Activated naive CD8-positive, alpha-beta T cell treated with anti-CD3 and anti-CD28 coated beads, Interleukin-2, amount 10 ng/mL, durations not matched to agents 7 days and 5 days (primary cell): Measurements from ENCODE around the gene EIF3J. TPM values are rescaled to one million over a fixed set of nuclear protein-coding genes. Genes with fewer than 3 reads are reported as not detected.

ENCODE experiments used
- ATAC-seq: fragments of 150-1000 bp; cut with Tn5 transposase; one replicate; pipeline ENCODE4 v1.10.0; 2021; ENCODE audit warnings: low read depth, moderate library complexity
- POLR2A ChIA-PET: fragments of 350-600 bp; sonication (Branson Sonifier 250); formaldehyde crosslinking; loops from one replicate; lab custom pipeline; 2021; ENCODE audit warnings: antibody characterized with exemption; lab: Charles Lee
- DNase-seq: peaks from one replicate; pipeline ENCODE4 v3.0.0; 2021
- H3K27ac Mint-ChIP-seq: one replicate; pipeline ENCODE4 v1.8.0; 2022; ENCODE audit warnings: mild to moderate bottlenecking, mixed read lengths
- H3K27me3 Mint-ChIP-seq: one replicate; pipeline ENCODE4 v1.8.0; 2022; ENCODE audit warnings: mild to moderate bottlenecking, moderate library complexity, mixed read lengths
- H3K36me3 Mint-ChIP-seq: one replicate; pipeline ENCODE4 v1.8.0; 2021; ENCODE audit warnings: mild to moderate bottlenecking, mixed read lengths
- H3K4me1 Mint-ChIP-seq: one replicate; pipeline ENCODE4 v1.8.0; 2021; ENCODE audit warnings: mixed read lengths
- H3K4me3 Mint-ChIP-seq: one replicate; pipeline ENCODE4 v1.8.0; 2022; ENCODE audit warnings: mild to moderate bottlenecking, moderate library complexity, mixed read lengths
- H3K9me3 Mint-ChIP-seq: one replicate; pipeline ENCODE4 v1.8.0; 2021; ENCODE audit warnings: mixed read lengths
- total RNA-seq, 2 experiments: library from RNA; stranded (reverse); gene quantifications; one replicate each; pipeline ENCODE4 v1.2.3, GENCODE V29; 2021

Gene EIF3J, protein sequence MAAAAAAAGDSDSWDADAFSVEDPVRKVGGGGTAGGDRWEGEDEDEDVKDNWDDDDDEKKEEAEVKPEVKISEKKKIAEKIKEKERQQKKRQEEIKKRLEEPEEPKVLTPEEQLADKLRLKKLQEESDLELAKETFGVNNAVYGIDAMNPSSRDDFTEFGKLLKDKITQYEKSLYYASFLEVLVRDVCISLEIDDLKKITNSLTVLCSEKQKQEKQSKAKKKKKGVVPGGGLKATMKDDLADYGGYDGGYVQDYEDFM
- 10 to 100 TPM; 63.6 to 69.0 TPM for total RNA-seq

DNA sequence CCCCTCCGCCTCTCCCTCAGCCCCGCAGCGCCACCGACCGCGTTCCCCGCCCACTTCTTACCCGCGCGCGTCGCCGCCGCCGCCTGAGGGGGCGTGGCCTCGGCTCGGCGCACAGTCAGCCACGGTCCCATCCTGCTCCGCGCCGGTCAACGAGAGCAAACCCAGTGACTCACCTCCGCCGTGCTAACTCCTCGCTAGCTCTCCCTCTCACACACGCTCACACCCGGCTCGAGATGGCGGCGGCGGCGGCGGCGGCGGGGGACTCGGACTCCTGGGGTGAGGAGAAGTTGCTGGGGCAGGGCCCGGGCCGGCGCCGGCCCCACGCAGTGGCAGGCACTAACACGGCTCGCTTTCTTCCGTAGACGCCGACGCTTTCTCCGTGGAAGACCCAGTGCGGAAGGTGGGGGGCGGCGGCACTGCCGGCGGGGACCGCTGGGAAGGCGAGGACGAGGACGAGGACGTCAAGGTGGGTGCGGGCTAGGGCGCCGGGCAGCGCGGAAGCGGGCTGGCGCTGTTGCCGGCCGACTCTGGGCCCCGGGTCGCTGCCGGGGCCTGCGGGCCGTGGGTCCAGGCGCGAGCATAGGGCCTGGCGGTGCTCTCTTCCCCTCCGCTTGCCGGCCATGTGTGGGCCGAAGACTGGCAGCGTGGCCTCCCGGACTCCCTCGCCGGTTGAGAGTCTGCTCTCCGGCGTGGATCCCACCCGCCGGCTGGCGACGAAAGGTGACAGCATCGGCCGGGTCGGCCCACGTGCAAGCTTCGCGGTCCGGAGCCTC, at the start of gene EIF3J:
EIF3J (plus strand) TSS at position 186 of the 773 bp plus-strand sequence; CDS start at position 234, 48 bp downstream.
- DNase-seq (peak; percentile 97), ATAC-seq (peak; percentile 95)
- POLR2A ChIA-PET: interaction anchor here (0.6 to 2.2 kb wide), 17 partner anchors 9 to 737 kb away, joined by 3 to 37 read pairs (median 4); partner anchors contain the start of genes B2M, CTDSPL2, GOLM2 and HYPK
- H3K27me3 Mint-ChIP-seq: no peaks in the 10 kb centered on the region
- peak within 1 kb of the TSS; percentile 88 for H3K27ac Mint-ChIP-seq
- H3K4me3 Mint-ChIP-seq: peak within 1 kb of the TSS; percentile 87
- peaks cover 39% of the 10 kb centered on the region for H3K4me1 Mint-ChIP-seq
- no peaks in the 10 kb centered on the region for H3K9me3 Mint-ChIP-seq
- peaks cover 19% of the 10 kb centered on the region for H3K36me3 Mint-ChIP-seq

DNA sequence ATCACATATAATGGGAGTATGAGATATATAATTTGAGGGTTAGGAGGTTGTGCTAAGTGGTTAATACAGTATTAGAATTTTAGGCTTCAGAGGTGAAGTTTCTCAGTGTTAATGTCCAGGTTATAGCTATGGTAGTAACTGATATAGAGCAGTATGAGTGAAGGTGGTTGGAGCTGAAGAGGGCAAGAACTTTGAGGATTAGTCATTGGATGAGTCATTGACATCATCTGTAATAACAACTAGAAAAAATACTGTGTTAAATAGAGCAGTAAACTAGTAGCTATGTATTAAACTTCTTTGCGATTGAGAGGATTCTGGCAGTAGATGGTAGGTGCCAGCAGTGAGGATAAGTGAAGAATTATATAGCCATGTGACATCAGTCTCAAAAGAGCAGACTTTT, 47.5 kb upstream of the EIF3J start:
- Mint-ChIP-seq H3K9me3 (no peaks in the 10 kb centered on the region), H3K27ac (no peak overlapping the region), H3K4me3 (no peak overlapping the region), H3K4me1 (peaks cover 10% of the 10 kb centered on the region), H3K36me3 (peaks cover 23% of the 10 kb centered on the region), H3K27me3 (no peaks in the 10 kb centered on the region)
- DNase-seq: no peak
- POLR2A ChIA-PET: no interaction called here
- no peak for ATAC-seq

DNA sequence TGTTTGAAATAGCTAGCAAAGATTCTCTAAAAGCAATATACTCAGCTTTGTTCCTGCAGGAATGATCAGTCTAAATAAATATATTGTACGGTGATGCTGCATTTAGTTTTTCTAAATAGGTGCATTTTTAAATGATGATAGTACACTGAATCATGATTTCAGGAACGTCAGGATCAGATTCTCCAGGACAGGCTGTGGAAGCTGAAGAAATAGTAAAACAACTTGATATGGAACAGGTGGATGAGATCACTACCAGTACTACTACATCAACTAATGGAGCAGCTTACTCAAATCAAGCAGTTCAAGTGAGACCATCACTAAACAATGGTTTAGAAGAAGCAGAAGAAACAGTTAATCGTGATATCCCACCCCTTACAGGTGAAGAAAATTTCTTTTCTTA, 46.3 kb upstream of the EIF3J start:
- no peak for ATAC-seq
- H3K27me3 Mint-ChIP-seq: no peaks in the 10 kb centered on the region
- POLR2A ChIA-PET: no interaction called here
- H3K9me3 Mint-ChIP-seq: no peaks in the 10 kb centered on the region
- no peak for DNase-seq
- H3K4me3 Mint-ChIP-seq: no peak overlapping the region
- H3K4me1 Mint-ChIP-seq: peaks cover 8% of the 10 kb centered on the region
- no peak overlapping the region for H3K27ac Mint-ChIP-seq
- peaks cover 22% of the 10 kb centered on the region for H3K36me3 Mint-ChIP-seq

DNA sequence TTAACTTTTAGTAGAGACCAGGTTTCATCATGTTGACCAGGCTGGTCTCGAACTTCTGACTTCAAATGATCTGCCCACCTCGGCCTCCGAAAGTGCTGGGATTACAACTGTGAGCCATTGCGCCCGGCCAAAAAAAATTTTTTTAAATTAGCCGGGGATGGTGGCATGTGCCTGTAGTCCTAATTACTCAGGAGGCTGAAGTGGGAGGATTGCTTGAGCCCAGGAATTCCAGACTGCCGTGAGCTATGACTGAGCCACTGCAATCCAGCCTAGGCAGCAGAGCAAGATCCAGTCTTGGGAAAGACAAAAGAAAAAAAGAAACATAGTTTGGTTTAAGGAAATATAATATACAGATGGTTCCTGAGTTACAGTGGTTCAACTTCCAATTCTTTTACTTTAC, 44.9 kb upstream of the EIF3J start:
- H3K27me3 Mint-ChIP-seq: no peaks in the 10 kb centered on the region
- ATAC-seq (no peak), DNase-seq (no peak)
- peaks cover 21% of the 10 kb centered on the region for H3K36me3 Mint-ChIP-seq
- H3K27ac Mint-ChIP-seq: no peak overlapping the region
- H3K9me3 Mint-ChIP-seq: no peaks in the 10 kb centered on the region
- peaks cover 9% of the 10 kb centered on the region for H3K4me1 Mint-ChIP-seq
- POLR2A ChIA-PET: no interaction called here
- no peak overlapping the region for H3K4me3 Mint-ChIP-seq

DNA sequence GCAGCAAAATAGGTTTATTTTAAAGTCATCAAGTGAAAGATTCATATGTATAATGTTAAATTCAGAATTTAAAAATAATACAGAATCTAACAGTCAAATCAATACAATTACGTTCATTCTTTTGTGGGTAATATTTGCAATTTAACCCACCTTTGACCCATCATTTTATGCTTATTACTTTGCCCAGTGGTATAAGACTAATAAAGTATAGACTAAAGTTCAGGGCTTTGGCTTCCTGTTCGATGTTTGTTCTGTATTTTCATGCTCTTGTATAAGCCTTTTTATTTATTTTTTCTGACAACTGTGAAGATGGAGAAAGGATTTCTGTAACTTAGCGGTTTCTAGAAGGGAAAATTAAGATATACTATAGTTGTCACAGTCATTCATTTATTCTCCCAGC, 44.3 kb upstream of the EIF3J start:
- Mint-ChIP-seq H3K27me3 (no peaks in the 10 kb centered on the region), H3K36me3 (peaks cover 16% of the 10 kb centered on the region), H3K4me1 (peaks cover 9% of the 10 kb centered on the region), H3K9me3 (no peaks in the 10 kb centered on the region), H3K27ac (no peak overlapping the region), H3K4me3 (no peak overlapping the region)
- ATAC-seq: no peak
- DNase-seq: no peak
- POLR2A ChIA-PET: no interaction called here

DNA sequence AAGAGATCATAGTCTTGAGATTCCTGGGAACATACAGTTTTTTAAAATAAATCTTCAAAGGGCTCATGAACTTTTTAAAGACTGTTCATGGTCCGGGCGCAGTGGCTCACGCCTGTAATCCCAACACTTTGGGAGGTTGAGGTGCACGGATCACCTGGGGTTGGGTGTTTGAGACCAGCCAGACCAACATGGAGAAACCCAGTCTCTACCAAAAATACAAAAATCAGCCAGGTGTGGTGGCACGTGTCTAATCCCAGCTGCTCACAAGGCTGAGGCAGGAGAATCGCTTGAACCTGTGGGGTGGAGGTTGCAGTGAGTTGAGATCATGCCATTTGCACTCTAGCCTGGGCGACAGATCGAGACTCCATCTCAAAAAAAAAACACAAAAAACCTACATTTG, 41.4 kb upstream of the EIF3J start:
- H3K4me1 Mint-ChIP-seq: peaks cover 5% of the 10 kb centered on the region
- no peak overlapping the region for H3K4me3 Mint-ChIP-seq
- no peaks in the 10 kb centered on the region for H3K27me3 Mint-ChIP-seq
- POLR2A ChIA-PET: no interaction called here
- H3K9me3 Mint-ChIP-seq: no peaks in the 10 kb centered on the region
- DNase-seq: no peak
- H3K27ac Mint-ChIP-seq: no peak overlapping the region
- peaks cover 11% of the 10 kb centered on the region for H3K36me3 Mint-ChIP-seq
- ATAC-seq: no peak

DNA sequence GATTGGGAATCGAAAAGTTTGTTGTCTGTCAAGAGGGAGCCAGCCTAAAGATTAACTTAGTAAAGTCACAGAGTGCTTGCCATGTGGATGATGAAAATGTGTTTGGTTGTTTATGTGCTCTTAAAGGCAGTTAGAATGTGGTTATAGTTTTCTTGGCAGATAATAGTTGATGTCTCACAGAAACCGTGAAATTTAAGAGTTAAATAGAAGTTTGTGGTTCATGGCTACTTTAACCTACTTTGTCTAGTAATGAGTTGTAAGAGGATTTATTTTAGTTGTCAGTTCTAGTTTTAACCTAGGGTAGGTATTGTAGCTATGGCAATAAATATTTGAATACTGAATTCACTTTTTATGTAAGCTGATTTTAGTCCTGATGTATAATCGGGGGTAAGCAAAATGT, 36.4 kb upstream of the EIF3J start:
- Mint-ChIP-seq H3K4me1 (peaks cover 7% of the 10 kb centered on the region), H3K36me3 (peaks cover 13% of the 10 kb centered on the region), H3K27me3 (no peaks in the 10 kb centered on the region), H3K9me3 (no peaks in the 10 kb centered on the region), H3K4me3 (no peak overlapping the region), H3K27ac (no peak overlapping the region)
- POLR2A ChIA-PET: no interaction called here
- ATAC-seq (no peak), DNase-seq (no peak)

DNA sequence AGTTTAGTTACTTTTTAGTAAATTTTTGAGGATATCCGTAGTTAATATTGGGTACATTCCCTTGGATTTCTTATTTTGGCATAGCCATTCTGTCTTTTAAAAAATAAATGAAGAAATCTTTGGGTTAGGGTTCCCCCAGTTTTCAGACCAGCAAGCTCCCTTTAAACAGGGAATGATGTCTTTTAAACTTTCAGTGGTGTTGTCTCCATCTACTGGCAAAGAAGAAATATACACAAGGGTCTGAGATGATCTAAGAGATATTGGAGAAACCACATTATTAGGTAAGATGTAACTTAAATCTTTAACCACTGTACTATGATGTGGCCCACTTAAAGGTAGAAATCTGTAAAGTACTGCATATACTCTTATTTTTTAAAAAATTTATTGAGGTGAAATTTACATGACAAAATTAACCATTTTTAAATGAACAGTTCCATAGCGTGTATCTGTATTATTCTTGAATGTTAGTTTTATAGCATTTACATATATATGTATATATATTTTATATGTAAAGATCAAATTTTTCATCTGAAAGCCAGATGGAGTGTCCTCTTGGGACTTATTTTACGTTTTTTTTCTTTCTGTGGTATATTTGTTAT, 35.1 kb upstream of the EIF3J start:
- no peak for DNase-seq
- no peaks in the 10 kb centered on the region for H3K27me3 Mint-ChIP-seq
- H3K27ac Mint-ChIP-seq: no peak overlapping the region
- H3K9me3 Mint-ChIP-seq: no peaks in the 10 kb centered on the region
- H3K4me3 Mint-ChIP-seq: no peak overlapping the region
- POLR2A ChIA-PET: interaction anchor here (0.5 to 1.1 kb wide), 2 partner anchors 74 to 202 kb away, joined by 3 read pairs; partner anchors contain the start of gene CTDSPL2
- H3K36me3 Mint-ChIP-seq: peaks cover 15% of the 10 kb centered on the region
- no peak for ATAC-seq
- peaks cover 6% of the 10 kb centered on the region for H3K4me1 Mint-ChIP-seq

DNA sequence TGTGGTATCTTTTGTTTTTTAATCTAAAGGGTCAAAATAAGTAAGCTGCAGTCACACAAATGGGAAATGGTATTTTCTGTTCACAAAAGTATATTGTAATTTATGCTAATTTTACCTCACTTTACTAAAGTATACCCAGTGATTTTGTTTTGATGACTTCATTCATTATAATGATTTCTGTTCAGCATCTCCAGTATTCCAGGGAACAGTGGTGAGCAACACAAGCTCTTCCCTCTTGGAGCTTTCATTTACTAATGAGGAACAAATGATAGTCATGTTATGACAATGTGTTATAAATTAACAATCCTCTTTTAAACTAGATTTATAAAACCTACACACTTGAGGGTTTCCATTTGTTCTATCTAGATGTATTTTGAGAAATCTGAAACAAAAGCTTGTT, 20.5 kb upstream of the EIF3J start:
- Mint-ChIP-seq H3K4me1 (peaks cover 2% of the 10 kb centered on the region), H3K36me3 (peaks cover 7% of the 10 kb centered on the region), H3K4me3 (no peak overlapping the region), H3K27ac (no peak overlapping the region), H3K9me3 (no peaks in the 10 kb centered on the region), H3K27me3 (no peaks in the 10 kb centered on the region)
- DNase-seq (no peak), ATAC-seq (no peak)
- POLR2A ChIA-PET: no interaction called here

DNA sequence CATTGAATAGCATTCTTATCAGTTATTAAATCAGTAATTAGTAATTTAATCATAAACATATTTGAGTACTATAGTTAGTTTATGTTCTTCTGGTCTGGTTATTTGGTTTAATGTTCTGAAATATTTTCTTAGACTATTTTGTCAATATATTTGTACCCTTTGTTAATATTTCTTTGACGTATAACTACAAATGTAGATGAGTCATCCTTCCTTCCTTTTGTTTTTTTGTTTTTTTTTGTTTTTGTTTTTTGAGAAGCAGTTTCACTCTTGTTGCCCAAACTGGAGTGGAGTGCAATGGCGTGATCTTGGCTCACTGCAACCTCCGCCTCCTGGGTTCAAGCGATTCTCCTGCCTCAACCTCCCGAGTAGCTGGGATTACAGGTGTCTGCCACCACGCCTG, 17.4 kb upstream of the EIF3J start:
- no peaks in the 10 kb centered on the region for H3K27me3 Mint-ChIP-seq
- H3K4me3 Mint-ChIP-seq: no peak overlapping the region
- H3K4me1 Mint-ChIP-seq: peaks cover 2% of the 10 kb centered on the region
- DNase-seq (no peak), ATAC-seq (no peak)
- POLR2A ChIA-PET: no interaction called here
- H3K36me3 Mint-ChIP-seq: peaks cover 15% of the 10 kb centered on the region
- H3K27ac Mint-ChIP-seq: no peak overlapping the region
- no peaks in the 10 kb centered on the region for H3K9me3 Mint-ChIP-seq

DNA sequence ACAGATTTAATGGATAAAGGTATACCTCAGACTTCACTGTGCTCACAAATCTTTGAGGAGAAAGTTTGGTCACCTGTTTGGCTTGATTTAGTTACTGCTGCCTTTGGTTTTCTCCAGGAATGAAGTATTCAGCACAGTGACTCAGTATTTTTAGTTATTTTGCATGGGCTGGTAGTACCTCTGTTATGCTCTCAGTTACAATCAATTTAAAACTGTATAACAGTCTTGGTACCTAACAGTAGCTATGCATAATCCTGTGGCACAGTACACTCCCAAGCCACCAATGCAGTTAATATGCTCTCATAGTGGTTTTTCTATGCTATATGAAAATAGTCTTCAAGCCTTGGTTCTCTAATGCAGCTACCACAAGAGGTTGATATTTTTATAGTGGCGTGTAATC, 11.9 kb upstream of the EIF3J start:
- H3K36me3 Mint-ChIP-seq: peaks cover 17% of the 10 kb centered on the region
- no peak overlapping the region for H3K27ac Mint-ChIP-seq
- H3K4me3 Mint-ChIP-seq: no peak overlapping the region
- no peaks in the 10 kb centered on the region for H3K9me3 Mint-ChIP-seq
- POLR2A ChIA-PET: no interaction called here
- DNase-seq: no peak
- no peaks in the 10 kb centered on the region for H3K27me3 Mint-ChIP-seq
- H3K4me1 Mint-ChIP-seq: peaks cover 1% of the 10 kb centered on the region
- no peak for ATAC-seq

DNA sequence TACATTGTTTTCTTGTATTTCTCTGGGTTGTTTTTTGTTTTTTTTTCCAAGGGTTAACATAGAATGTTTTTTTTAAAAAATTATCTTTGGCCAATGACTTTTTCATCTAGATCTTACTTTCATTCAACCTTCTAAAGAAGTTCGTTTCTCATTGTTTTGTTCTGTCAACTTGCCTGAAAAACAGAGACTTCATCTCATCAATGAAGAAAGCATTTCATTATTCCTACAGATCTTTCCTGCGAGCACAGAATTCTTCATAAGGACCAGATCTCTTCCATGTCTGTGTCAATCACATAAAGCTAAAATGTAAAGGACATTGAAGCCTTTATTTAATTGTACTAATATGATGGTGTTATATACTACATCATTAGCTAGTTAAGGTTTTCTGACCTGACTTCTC, 9.7 kb upstream of the EIF3J start:
- no peak for DNase-seq
- peaks cover 1% of the 10 kb centered on the region for H3K4me1 Mint-ChIP-seq
- no peaks in the 10 kb centered on the region for H3K9me3 Mint-ChIP-seq
- no peak overlapping the region for H3K4me3 Mint-ChIP-seq
- H3K27ac Mint-ChIP-seq: no peak overlapping the region
- H3K36me3 Mint-ChIP-seq: peaks cover 17% of the 10 kb centered on the region
- ATAC-seq: no peak
- H3K27me3 Mint-ChIP-seq: no peaks in the 10 kb centered on the region
- POLR2A ChIA-PET: no interaction called here

DNA sequence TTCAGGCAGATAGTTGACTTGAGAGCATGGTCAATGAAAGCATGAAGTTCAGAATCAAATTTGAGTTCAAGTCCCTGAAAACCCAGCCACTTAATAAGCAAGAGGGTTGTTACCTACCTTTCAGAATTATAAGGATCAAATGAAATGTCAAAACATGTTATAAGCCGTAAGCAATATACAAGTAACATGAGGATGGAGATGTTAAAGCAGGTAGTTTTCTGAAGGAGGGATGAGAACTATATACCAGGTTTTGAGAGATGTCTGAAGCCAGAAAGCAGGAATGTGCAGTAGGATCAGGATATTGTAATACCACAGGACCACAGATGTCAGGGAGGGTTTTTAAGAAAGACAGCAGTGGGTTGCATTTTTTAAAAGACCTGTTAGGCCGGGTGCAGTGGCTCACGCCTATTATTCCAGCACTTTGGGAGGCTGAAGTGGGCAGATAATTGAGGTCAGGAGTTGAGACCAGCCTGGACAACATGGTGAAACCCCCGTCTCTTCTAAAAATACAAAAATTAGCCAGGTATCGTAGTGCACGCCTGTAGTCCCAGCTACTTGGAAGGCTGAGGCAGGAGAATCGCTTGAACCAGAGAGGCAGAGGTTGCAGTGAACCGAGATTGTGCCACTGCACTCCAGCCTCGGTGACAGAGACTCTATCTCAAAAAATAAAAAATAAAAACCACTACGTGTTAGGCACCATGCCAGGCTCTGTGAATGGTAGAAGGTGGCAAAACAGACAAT, 6.9 kb upstream of the EIF3J start:
- DNase-seq: no peak
- no peaks in the 10 kb centered on the region for H3K27me3 Mint-ChIP-seq
- H3K4me1 Mint-ChIP-seq: peaks cover 5% of the 10 kb centered on the region
- H3K4me3 Mint-ChIP-seq: no peak overlapping the region
- peaks cover 12% of the 10 kb centered on the region for H3K36me3 Mint-ChIP-seq
- POLR2A ChIA-PET: no interaction called here
- no peaks in the 10 kb centered on the region for H3K9me3 Mint-ChIP-seq
- H3K27ac Mint-ChIP-seq: peak overlapping the region; percentile 7
- ATAC-seq: no peak
